ENCODE measurements around the gene CH25H.

DNA sequence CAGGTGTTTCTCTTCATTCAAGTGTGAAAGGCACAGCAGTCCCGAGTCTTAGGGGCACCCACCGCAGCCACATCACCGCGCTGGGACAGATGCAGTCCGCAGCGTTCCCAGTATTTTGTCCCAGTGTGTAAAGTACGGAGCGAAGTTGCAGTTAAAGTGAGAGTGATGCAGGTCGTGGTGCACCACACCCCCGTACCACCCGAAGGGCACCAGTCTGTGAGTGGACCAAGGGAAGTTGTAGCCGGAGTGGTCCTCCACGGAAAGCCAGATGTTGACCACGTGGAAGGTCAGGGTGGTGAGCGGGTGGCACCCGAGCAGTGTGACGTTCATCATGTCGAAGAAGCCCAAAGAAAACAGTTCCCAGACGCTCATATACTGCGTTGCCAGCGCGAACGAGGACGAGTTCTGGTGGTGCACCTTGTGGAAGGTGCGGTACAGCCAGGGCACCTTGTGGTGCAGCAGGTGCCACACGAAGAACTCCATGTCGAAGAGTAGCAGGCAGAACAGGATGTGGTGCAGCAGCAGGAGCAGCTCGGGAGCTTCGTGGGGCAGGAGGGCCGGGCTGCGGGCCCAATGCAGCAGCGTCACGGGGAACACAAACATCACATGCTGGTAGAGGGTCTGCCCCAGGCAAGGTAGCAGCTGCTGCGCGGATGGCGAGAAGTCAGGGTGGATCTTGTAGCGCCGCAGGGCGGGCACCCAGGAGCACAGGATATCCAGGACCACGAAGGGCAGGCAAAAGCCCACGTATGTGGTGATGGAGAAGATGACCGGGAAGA is 526 bp downstream of the CH25H start:
- no peak for TF ChIP-seq POLR2A (IDR thresholded peaks at IDR 0.05)
- TF ChIP-seq, protein P1, sequence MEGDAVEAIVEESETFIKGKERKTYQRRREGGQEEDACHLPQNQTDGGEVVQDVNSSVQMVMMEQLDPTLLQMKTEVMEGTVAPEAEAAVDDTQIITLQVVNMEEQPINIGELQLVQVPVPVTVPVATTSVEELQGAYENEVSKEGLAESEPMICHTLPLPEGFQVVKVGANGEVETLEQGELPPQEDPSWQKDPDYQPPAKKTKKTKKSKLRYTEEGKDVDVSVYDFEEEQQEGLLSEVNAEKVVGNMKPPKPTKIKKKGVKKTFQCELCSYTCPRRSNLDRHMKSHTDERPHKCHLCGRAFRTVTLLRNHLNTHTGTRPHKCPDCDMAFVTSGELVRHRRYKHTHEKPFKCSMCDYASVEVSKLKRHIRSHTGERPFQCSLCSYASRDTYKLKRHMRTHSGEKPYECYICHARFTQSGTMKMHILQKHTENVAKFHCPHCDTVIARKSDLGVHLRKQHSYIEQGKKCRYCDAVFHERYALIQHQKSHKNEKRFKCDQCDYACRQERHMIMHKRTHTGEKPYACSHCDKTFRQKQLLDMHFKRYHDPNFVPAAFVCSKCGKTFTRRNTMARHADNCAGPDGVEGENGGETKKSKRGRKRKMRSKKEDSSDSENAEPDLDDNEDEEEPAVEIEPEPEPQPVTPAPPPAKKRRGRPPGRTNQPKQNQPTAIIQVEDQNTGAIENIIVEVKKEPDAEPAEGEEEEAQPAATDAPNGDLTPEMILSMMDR (IDR thresholded peaks at IDR 0.05 in 8 of 11, conservative IDR thresholded peaks at IDR 0.05 in 3 of 11): no peak
- TF ChIP-seq POLR2AphosphoS5 (IDR thresholded peaks at IDR 0.05): peak in 2 of 3 donors; percentile 62 to 63
